Tibial nerve (tissue), 4 donors: ENCODE measurements around the gene CDYL.

Experiments used
- EP300 ChIP-seq, 2 donors: sonication (generic); formaldehyde crosslinking; IDR thresholded peaks; one replicate each; pipeline ENCODE4 v1.6.1; 2017; ENCODE audit warnings: antibody characterized with exemption in 2 of 2, mild to moderate bottlenecking in 1 of 2
- POLR2A ChIP-seq, 2 donors: fragments of 450-650 bp; IDR thresholded peaks; one replicate each; pipeline ENCODE4 v1.6.1; 2017; ENCODE audit warnings: antibody characterized with exemption in 2 of 2, mild to moderate bottlenecking in 2 of 2, moderate library complexity in 2 of 2
- TF ChIP-seq, protein P1 (sequence below), 5 experiments: fragments of 200-600 bp in 3 of 5; fragments of 450-650 bp in 2 of 5; sonication (generic) in 3 of 5; IDR thresholded peaks; one replicate each; pipeline ENCODE4 v1.5.1; 2016 to 2019; ENCODE audit warnings: antibody characterized with exemption in 5 of 5, mild to moderate bottlenecking in 3 of 5, moderate library complexity in 2 of 5

DNA sequence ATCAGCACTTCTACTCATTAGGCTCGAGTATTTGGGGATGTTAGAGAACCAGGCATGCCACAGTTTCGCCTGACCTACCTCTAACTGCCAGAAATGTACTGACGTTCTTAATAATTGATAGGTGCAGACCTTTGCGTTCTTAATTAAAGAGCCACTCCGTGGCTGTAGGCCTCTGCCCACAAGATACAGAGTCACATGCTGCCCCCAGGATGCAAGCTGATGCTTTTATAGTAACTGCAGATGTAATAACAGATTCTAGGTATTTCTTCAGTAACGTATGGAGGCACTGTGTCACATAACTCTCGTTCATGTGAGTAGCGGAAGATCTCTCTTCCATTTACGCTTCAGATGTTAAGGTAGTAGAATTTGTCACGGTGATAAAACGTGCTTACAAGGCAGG lies 114.4 kb downstream of the CDYL start:
- TF ChIP-seq, protein P1, sequence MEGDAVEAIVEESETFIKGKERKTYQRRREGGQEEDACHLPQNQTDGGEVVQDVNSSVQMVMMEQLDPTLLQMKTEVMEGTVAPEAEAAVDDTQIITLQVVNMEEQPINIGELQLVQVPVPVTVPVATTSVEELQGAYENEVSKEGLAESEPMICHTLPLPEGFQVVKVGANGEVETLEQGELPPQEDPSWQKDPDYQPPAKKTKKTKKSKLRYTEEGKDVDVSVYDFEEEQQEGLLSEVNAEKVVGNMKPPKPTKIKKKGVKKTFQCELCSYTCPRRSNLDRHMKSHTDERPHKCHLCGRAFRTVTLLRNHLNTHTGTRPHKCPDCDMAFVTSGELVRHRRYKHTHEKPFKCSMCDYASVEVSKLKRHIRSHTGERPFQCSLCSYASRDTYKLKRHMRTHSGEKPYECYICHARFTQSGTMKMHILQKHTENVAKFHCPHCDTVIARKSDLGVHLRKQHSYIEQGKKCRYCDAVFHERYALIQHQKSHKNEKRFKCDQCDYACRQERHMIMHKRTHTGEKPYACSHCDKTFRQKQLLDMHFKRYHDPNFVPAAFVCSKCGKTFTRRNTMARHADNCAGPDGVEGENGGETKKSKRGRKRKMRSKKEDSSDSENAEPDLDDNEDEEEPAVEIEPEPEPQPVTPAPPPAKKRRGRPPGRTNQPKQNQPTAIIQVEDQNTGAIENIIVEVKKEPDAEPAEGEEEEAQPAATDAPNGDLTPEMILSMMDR (IDR thresholded peaks at IDR 0.05): no peak
- TF ChIP-seq POLR2A (IDR thresholded peaks at IDR 0.05) (no peak), EP300 (IDR thresholded peaks at IDR 0.05) (no peak)
